SK-N-SH (cell line): ENCODE measurements around the gene HSD17B12. TPM values are rescaled to one million over a fixed set of nuclear protein-coding genes. Genes with fewer than 3 reads are reported as not detected.
A peak's percentile ranks its signal among the peaks of the same experiment; 100 is the strongest.

Experiments used
- CTCF ChIA-PET: fragments of 300-600, 350-600 bp; formaldehyde crosslinking; extraction: SDS; loops from one replicate; lab custom pipeline; 2021; lab: Yijun Ruan, JAX
- POLR2A ChIA-PET: fragments of 350-600 bp; sonication (Branson Sonifier 250); formaldehyde crosslinking; extraction: SDS; loops from one replicate; lab custom pipeline; 2020; ENCODE audit warnings: antibody characterized with exemption, inconsistent platforms; lab: Yijun Ruan, JAX
- DNase-seq: peaks from one replicate; pipeline ENCODE4 v3.0.0; 2012
- H2AFZ ChIP-seq: fragments of 200-600 bp; sonication (generic); 2 replicates; pipeline ENCODE4 v1.8.1; 2016; ENCODE audit warnings: antibody characterized with exemption, mild to moderate bottlenecking, low read depth
- H3F3A ChIP-seq: fragments of 200-600 bp; sonication (generic); replicated peaks from 2 replicates; pipeline ENCODE3; 2016; ENCODE audit warnings: antibody characterized with exemption, mild to moderate bottlenecking; ENCODE audit not compliant: insufficient read depth
- H3K27ac ChIP-seq, 2 experiments: fragments of 200-500 bp in 1 of 2; fragments of 200-600 bp in 1 of 2; sonication (Bioruptor generic) in 1 of 2; sonication (generic), shearing (Covaris generic) in 1 of 2; 2 replicates each; pipeline versions ENCODE4 v1.5.1 to v1.6.1; 2014 to 2016; ENCODE audit warnings: low read depth in 2 of 2, inconsistent platforms in 1 of 2, low read length in 1 of 2, mild to moderate bottlenecking in 1 of 2, mixed read lengths in 1 of 2
- H3K27me3 ChIP-seq: fragments of 200-600 bp; sonication (generic), shearing (Covaris generic); 2 replicates; pipeline ENCODE4 v1.6.1; 2016; ENCODE audit warnings: mixed run types; ENCODE audit not compliant: insufficient read depth
- H3K36me3 ChIP-seq, 2 experiments: fragments of 200-500 bp in 1 of 2; fragments of 200-600 bp in 1 of 2; sonication (Bioruptor generic) in 1 of 2; sonication (generic) in 1 of 2; replicated peaks in 1 of 2; 2 replicates each; pipeline versions ENCODE3 to v1.5.1; 2014 to 2016; ENCODE audit warnings: low read length in 1 of 2, mild to moderate bottlenecking in 1 of 2; ENCODE audit not compliant: insufficient read depth in 2 of 2, control insufficient read depth in 1 of 2
- H3K4me1 ChIP-seq, 2 experiments: fragments of 200-500 bp in 1 of 2; fragments of 200-600 bp in 1 of 2; sonication (Bioruptor generic) in 1 of 2; sonication (generic), shearing (Covaris generic) in 1 of 2; 2 replicates each; pipeline versions ENCODE4 v1.5.1 to v1.6.1; 2014 to 2016; ENCODE audit warnings: low read depth in 1 of 2, low read length in 1 of 2, mixed run types in 1 of 2; ENCODE audit not compliant: insufficient read depth in 2 of 2, control insufficient read depth in 1 of 2
- H3K4me2 ChIP-seq: fragments of 200-600 bp; sonication (generic), shearing (Covaris generic); 2 replicates; pipeline ENCODE4 v1.6.1; 2017; ENCODE audit warnings: mixed run types
- H3K4me3 ChIP-seq, 2 experiments: fragments of 200-500 bp in 1 of 2; fragments of 200-600 bp in 1 of 2; sonication (Bioruptor generic) in 1 of 2; sonication (generic), shearing (Covaris generic) in 1 of 2; 2 replicates each; pipeline versions ENCODE4 v1.5.1 to v1.8.1; 2014 to 2016; ENCODE audit warnings: low read depth in 2 of 2, inconsistent platforms in 1 of 2, low read length in 1 of 2, mild to moderate bottlenecking in 1 of 2, mixed read lengths in 1 of 2, moderate library complexity in 1 of 2
- H3K79me2 ChIP-seq: fragments of 200-600 bp; sonication (generic); 2 replicates; pipeline ENCODE4 v1.8.1; 2017; ENCODE audit warnings: mild to moderate bottlenecking; ENCODE audit not compliant: insufficient read depth
- H3K9ac ChIP-seq: fragments of 200-600 bp; sonication (generic); 2 replicates; pipeline ENCODE4 v1.6.1; 2017; ENCODE audit warnings: mixed run types
- H3K9me2 ChIP-seq: fragments of 200-600 bp; sonication (generic); 2 replicates; pipeline ENCODE4 v1.6.1; 2017; ENCODE audit warnings: mixed run types
- H3K9me3 ChIP-seq: fragments of 200-600 bp; sonication (generic); 2 replicates; pipeline ENCODE4 v1.6.1; 2017; ENCODE audit warnings: mixed run types, mild to moderate bottlenecking, moderate library complexity
- H4K20me1 ChIP-seq: fragments of 200-600 bp; sonication (generic); 2 replicates; pipeline ENCODE4 v1.6.1; 2017; ENCODE audit warnings: mild to moderate bottlenecking, mixed run types; ENCODE audit not compliant: insufficient read depth
- ELF1 ChIP-seq: IDR thresholded peaks from 2 replicates; pipeline ENCODE4 v1.4.0; 2012
- EP300 ChIP-seq, 2 experiments: IDR thresholded peaks; 2 replicates each; pipeline versions ENCODE4 v1.4.0 to v1.6.1; 2012; ENCODE audit warnings: borderline replicate concordance in 1 of 2, low read depth in 1 of 2, low read length in 1 of 2
- EZH2phosphoT487 ChIP-seq: fragments of 200-600 bp; sonication (generic); IDR thresholded peaks from 2 replicates; pipeline ENCODE4 v1.6.1; 2017; ENCODE audit warnings: low read depth, mixed run types, mild to moderate bottlenecking, antibody characterized with exemption, moderate library complexity, borderline replicate concordance
- FOSL2 ChIP-seq: IDR thresholded peaks from 2 replicates; pipeline ENCODE4 v1.4.0; 2012; ENCODE audit warnings: low read depth, mild to moderate bottlenecking, moderate library complexity, borderline replicate concordance
- FOXJ3 ChIP-seq: sonication (generic); formaldehyde crosslinking; IDR thresholded peaks from 2 replicates; pipeline ENCODE4 v1.5.1; 2020; ENCODE audit warnings: mild to moderate bottlenecking, missing genetic modification reagents
- JUND ChIP-seq: IDR thresholded peaks from 2 replicates; pipeline ENCODE4 v1.4.0; 2012
- MEF2A ChIP-seq: IDR thresholded peaks from 2 replicates; pipeline ENCODE4 v1.4.0; 2012; ENCODE audit warnings: low read depth, borderline replicate concordance
- MXI1 ChIP-seq: IDR thresholded peaks from 2 replicates; pipeline ENCODE4 v1.6.1; 2012; ENCODE audit warnings: mild to moderate bottlenecking, low read depth, low read length, improper control_type of control experiment
- NFIC ChIP-seq: IDR thresholded peaks from 2 replicates; pipeline ENCODE4 v1.4.0; 2012; ENCODE audit warnings: borderline replicate concordance
- PBX3 ChIP-seq: IDR thresholded peaks from 2 replicates; pipeline ENCODE4; 2012
- RCOR1 ChIP-seq: fragments of 150-350 bp; IDR thresholded peaks from 2 replicates; pipeline ENCODE4 v1.6.1; 2017; ENCODE audit warnings: antibody characterized with exemption, low read length
- RFX5 ChIP-seq: IDR thresholded peaks from 2 replicates; pipeline ENCODE4 v1.6.1; 2012; ENCODE audit warnings: mild to moderate bottlenecking, improper control_type of control experiment, low read length
- SIN3A ChIP-seq: IDR thresholded peaks from 2 replicates; pipeline ENCODE4 v1.6.1; 2012; ENCODE audit warnings: low read depth, mild to moderate bottlenecking, low read length, moderate library complexity, borderline replicate concordance
- SMC3 ChIP-seq: IDR thresholded peaks from 2 replicates; pipeline ENCODE4 v1.6.1; 2012; ENCODE audit warnings: low read depth, low read length, improper control_type of control experiment
- TAF1 ChIP-seq: IDR thresholded peaks from 2 replicates; pipeline ENCODE4 v1.6.1; 2012; ENCODE audit warnings: low read depth, mild to moderate bottlenecking, low read length, moderate library complexity, borderline replicate concordance
- TCF12 ChIP-seq: IDR thresholded peaks from 2 replicates; pipeline ENCODE4 v1.4.0; 2012
- TEAD4 ChIP-seq: IDR thresholded peaks from 2 replicates; pipeline ENCODE4 v1.4.0; 2012; ENCODE audit warnings: mild to moderate bottlenecking, borderline replicate concordance; ENCODE audit not compliant: insufficient read depth
- YY1 ChIP-seq: IDR thresholded peaks from 2 replicates; pipeline ENCODE4 v1.4.0; 2012; ENCODE audit warnings: low read depth, mild to moderate bottlenecking
- ZBTB33 ChIP-seq: IDR thresholded peaks from 2 replicates; pipeline ENCODE4 v1.4.0; 2012; ENCODE audit warnings: low read depth, borderline replicate concordance
- WGBS: methylation state at CpG from one replicate; pipeline ENCODE4 v1.1.6; 2017; ENCODE audit warnings: low lambda C conversion rate; 5-methylcytosine and 5-hydroxymethylcytosine counted together
- polyA plus RNA-seq, 3 experiments: library from polyadenylated mRNA; depleted of rRNA; stranded (reverse); fragments of >200 nt; gene quantifications; 2 replicates each; pipeline ENCODE4 v1.2.3, GENCODE V29; 2012

The HSD17B12 gene
- polyA plus RNA-seq, 1 of the 3 experiments (the other 2 are of a cell fraction), result 19.7 TPM

DNA sequence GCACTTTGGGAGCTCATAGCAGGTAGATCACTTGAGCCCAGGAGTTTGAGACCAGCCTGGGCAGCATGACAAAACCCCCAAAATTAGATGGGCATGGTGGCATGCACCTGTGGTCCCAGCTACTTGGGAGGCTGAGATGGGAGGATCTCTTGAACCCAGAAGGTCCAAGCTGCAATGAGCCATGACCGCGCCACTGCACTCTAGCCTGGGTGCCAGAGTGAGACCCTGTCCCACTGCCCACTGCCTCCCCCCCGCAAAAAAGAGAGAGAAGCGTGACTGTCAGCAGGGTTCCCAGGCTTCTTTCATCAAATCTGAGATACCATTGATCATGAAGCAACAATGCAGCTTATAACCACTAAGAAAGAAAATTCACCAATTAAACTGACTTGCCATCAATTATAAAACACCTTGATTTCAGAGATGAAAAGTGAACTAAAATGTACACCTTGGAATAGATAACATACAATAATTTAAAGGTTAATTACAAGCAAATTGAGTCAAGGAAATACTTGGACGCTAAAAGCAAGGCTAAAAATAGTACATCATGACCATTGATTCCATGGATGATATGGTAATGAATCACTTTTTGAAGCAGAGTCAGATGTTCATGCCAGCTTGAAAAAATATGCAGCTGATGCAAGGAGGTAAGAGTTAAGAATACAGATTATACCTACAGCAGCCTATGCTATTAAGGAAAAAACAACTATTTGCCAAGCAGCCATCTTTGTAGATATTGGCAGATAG is 109.3 kb downstream of the HSD17B12 start:
- Histone ChIP-seq H3K4me1 (peaks cover 0 to 16% of the 10 kb centered on the region in 2 experiments; a peak in 1 of 4 replicates), H3K27me3 (no peaks in the 10 kb centered on the region), H2AFZ (0 out of 2 replicates have a peak overlapping the region, but pooled peaks have one; percentile 11), H4K20me1 (no peaks in the 10 kb centered on the region), H3K79me2 (no peaks in the 10 kb centered on the region), H3K4me2 (peak overlapping the region; percentile 15; the same call in 1 of the 2 replicates), H3K4me3 (no peak overlapping the region), H3K9ac (peak overlapping the region; percentile 13; the same call in 1 of the 2 replicates), H3K9me3 (no peaks in the 10 kb centered on the region), H3F3A (peaks cover 5% of the 10 kb centered on the region), H3K36me3 (peaks cover 0 to 3% of the 10 kb centered on the region in 2 experiments), H3K27ac (peak overlapping the region in 1 of 2 experiments; percentile 59; a peak in 3 of 4 replicates), H3K9me2 (no peaks in the 10 kb centered on the region)
- no peak for DNase-seq
- WGBS, result 58% methylated on average over 5 of the region's 5 CpGs
- CTCF ChIA-PET, result interaction anchor here (0.7 to 2.5 kb wide), 3 partner anchors 11 to 223 kb away, joined by 3 to 9 read pairs (median 4); no protein-coding TSS in a partner anchor
- POLR2A ChIA-PET, result no interaction called here
- TF ChIP-seq ELF1 (no peak), TCF12 (peak; percentile 58), NFIC (peak; percentile 41; the same call in 1 of the 2 replicates), YY1 (peak; percentile 41; the same call in 1 of the 2 replicates), EP300 (IDR thresholded peaks at IDR 0.05; ENCODE audit: borderline replicate concordance in 1 of 2, low read depth in 1 of 2, low read length in 1 of 2) (peak in 1 of 2 experiments; percentile 38; a peak in 1 of 4 replicates), PBX3 (no peak; the same call in 1 of the 2 replicates), MEF2A (peak; percentile 91), FOSL2 (peak; percentile 67; the same call in 1 of the 2 replicates), JUND (peak; percentile 71), EZH2phosphoT487 (no peak), FOXJ3 (CRISPR knock-in tag) (no peak)

GRCh38 chr11:43790444-43790794 is 109.9 kb downstream of the HSD17B12 start:
- Histone ChIP-seq H3K9me2 (no peaks in the 10 kb centered on the region), H4K20me1 (no peaks in the 10 kb centered on the region), H3K4me2 (peak overlapping the region; percentile 15; the same call in 1 of the 2 replicates), H3K79me2 (no peaks in the 10 kb centered on the region), H3K9me3 (no peaks in the 10 kb centered on the region)
- no peak for DNase-seq
- no peak for TF ChIP-seq RCOR1
- TF ChIP-seq RFX5, result no peak
- TF ChIP-seq TCF12, result no peak
- no peak for TF ChIP-seq SIN3A
- TF ChIP-seq ZBTB33, result no peak
- no peak for TF ChIP-seq TEAD4
- TF ChIP-seq SMC3, result no peak
- no peak for TF ChIP-seq MXI1
- TF ChIP-seq TAF1, result no peak
- no peak for TF ChIP-seq JUND
- TF ChIP-seq MEF2A, result no peak
- no peak; the same call in 1 of the 2 replicates for TF ChIP-seq FOSL2
- no peak for TF ChIP-seq YY1
- TF ChIP-seq, all 33 proteins: peak for 0
- Histone ChIP-seq H3K9ac (peak overlapping the region; percentile 13; the same call in 1 of the 2 replicates), H3K4me1 (peaks cover 0 to 16% of the 10 kb centered on the region in 2 experiments; a peak in 1 of 4 replicates), H3K36me3 (peaks cover 0 to 3% of the 10 kb centered on the region in 2 experiments), H3K27ac (peak overlapping the region in 1 of 2 experiments; percentile 59; a peak in 3 of 4 replicates), H3K4me3 (no peak overlapping the region), H3F3A (peaks cover 5% of the 10 kb centered on the region), H3K27me3 (no peaks in the 10 kb centered on the region), H2AFZ (0 out of 2 replicates have a peak overlapping the region, but pooled peaks have one; percentile 11)
- WGBS, result 40% methylated on average over 4 of the region's 4 CpGs
- POLR2A ChIA-PET, result no interaction called here
- CTCF ChIA-PET, result no interaction called here
